GM21390 (cell line): ENCODE measurements around the gene KIAA1328.
"Not testable (repeated sequence)": the region's sequence is repeated elsewhere in the genome, so short reads cannot be mapped to it uniquely, and the experiment has no call there.

ENCODE experiments used
- ATAC-seq: cut with Tn5 transposase; IDR thresholded peaks from one replicate; pipeline ENCODE4 v1.9.1; 2021; ENCODE audit not compliant: unreplicated experiment

KIAA1328 gene

DNA sequence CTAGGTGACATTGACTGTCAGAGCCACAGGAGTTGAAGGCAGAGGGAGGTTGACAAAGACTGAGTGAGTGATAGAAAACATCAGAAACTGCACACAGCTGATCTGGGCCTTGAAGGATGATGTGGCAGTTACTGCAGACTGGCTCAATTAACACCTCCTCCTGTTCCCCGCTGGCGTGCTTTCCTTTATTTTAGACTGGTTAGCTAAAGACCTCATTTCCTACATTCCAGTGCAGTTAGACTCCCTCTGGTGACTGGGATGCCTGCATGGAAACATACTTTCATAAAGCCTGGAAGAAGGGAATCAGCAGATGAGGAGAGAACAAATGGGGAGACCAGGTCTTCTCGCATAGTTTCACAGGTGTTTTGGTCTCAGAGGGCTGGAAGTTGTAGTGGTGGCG is 7.2 kb upstream of the KIAA1328 start:
- ATAC-seq, result no peak

GRCh38 chr18:36825526-36825925 is 3.4 kb upstream of the KIAA1328 start:
- no peak for ATAC-seq

DNA sequence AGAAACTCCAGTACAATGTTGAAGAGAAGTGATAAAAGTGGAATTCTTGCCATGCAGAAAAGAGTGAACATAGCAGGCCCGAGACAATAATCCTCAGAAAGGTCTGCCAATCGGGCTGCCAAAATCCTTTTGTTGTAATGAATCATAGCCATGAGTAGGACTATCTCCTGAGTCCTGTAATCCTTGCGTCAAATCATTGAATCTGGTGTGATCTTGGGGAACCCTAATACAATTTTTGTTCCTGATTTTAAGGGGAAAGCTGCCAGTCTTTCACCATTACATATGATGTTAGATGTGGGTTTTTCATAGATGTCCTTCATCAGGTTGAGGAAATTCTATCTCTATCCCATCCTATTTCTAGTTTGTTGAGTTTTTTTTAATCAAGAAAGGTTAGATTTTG is 2.4 kb upstream of the KIAA1328 start:
- no peak for ATAC-seq

DNA sequence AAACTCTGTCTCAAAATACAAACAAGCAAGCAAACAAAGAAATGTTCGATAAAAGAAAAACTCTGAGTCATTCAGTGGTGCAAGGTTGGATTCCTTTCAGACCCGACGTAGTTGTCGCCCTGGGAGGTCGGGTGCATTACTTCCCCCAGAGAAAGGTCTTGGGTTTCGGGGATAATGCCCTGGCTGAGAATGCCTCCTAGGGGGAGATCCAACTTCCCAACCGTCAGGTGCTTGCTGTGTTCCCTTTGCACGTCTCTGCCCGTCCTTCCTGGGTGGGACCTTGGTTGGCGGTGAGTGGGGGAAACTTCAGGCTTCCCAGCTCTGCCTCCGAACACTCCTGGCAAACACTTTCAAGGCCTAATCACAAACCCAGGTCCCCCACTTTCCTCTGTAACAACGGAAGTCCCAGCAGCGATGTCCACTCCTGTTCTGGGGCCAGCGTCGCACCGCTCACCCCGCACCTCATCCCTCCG is 734 bp upstream of the KIAA1328 start:
- peak; percentile 1 for ATAC-seq

- ATAC-seq, result no peak
Measured at GRCh38 chr18:36829362-36830157, 633 bp downstream of the KIAA1328 start.

DNA sequence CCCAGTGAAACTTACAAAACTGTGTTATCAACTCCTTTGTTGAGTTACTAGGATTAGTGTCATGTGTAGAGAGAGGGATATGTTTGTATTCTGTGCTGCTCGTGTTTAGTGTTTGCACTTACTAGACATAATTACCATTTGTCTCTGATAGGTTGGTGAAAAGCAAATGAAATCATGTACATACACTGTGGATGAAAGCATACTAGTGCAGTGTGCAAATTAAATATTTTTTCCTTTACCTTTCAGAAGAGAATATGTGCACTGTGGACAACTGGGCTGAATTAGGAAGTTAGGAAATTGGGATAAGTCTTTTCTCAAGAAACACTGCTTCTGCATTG is 1.2 kb downstream of the KIAA1328 start:
- no peak for ATAC-seq

DNA sequence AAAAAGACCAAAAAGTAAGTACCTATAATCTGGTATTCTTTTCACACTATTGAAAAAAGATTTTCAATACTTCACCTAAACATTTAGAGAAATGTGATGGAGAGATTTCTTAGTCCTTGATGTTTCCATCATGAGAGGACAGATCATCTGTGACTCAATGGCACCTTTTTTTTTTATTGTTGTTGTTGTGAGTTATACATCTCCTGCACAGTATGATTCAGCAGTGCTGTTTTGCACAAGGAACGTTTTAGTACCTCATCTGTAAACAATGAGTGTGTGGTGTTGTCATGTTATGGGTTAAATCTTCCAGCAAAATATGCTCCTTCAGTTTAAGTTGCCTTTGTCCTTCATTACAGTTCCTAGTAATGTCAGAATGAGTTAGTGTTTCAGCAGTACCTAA is 2.2 kb downstream of the KIAA1328 start:
- ATAC-seq, result no peak

GRCh38 chr18:36833120-36833519 is 4.2 kb downstream of the KIAA1328 start:
- ATAC-seq, result no peak

GRCh38 chr18:36835927-36836326 is 7.0 kb downstream of the KIAA1328 start:
- ATAC-seq, result no peak

DNA sequence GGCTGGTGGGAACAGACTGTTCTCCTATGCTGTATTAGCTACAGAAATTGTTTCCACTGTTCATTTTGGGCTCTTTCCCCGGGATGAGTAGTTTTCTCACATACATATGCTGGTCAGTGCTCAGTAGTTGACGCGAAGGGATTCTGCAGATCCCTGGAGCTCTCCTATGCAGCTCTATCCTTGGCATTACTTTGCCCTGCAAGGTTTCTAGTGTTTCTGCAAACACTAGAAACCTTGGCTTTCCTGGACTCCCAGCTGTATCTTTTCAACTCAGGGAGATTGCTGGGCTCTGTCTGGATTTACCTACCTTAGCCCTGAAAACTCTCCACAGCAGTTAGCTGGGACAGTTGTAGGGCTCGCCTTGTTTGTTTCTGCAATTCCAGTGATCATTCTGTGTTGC is 10.9 kb downstream of the KIAA1328 start:
- ATAC-seq, result no peak

- no peak for ATAC-seq
Measured at GRCh38 chr18:36843199-36843598, 14.3 kb downstream of the KIAA1328 start.

GRCh38 chr18:36843784-36844183 is 14.9 kb downstream of the KIAA1328 start:
- ATAC-seq, result peak; percentile 51

- no peak for ATAC-seq
Measured at GRCh38 chr18:36848609-36849008, 19.7 kb downstream of the KIAA1328 start.

- no peak for ATAC-seq
Measured at GRCh38 chr18:36849288-36850006, 20.5 kb downstream of the KIAA1328 start.

DNA sequence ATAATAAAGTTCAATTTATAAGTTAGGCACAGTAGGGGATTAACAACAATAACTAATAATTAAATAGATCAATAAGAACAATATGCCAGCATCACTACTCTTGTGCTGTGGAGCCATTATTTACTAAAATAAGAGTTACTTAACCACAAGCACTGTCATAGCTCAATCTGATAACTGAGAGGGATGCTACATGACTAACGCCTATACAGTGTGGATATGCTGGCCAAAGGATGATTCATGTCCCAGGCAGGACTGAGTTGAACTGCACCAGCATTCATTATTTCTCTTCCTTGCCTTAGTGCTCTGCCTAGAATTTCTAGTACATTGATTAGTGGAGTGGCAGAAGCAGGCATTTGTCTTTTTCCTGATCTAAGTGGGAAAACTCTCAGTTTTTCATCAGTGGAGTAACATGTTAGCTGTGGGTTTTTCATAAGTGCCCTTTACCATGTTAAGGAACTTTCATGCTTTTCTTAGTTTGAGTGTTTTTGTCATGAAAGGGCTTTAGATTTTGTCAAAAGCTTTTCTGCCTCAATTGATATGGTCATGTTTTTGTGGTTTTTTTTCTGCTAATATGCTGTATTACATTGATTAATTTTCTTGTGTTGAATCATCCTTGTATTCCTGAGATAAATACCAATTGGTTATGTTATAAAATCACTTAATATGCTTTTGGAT is 21.7 kb downstream of the KIAA1328 start:
- ATAC-seq, result no peak

DNA sequence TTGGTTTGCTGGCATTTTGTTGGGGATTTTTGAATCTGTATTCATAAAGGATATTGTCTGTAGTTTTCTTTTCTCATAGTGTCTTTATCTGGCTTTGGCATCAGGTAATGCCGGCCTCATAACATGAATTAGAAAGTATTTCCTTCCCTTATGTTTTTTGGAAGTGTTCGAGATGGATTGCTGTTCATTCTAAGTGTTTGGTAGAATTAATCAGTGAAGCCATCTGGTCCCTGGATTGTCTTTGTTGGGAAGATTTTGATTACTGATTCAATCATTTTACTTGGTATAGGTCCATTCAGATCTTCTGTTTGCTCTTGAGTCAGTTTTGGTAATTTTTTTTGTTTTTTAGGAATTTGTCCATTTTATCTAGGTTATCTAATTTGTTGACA is 22.3 kb downstream of the KIAA1328 start:
- no peak for ATAC-seq

- no peak for ATAC-seq
Measured at GRCh38 chr18:36856815-36857214, 27.9 kb downstream of the KIAA1328 start.

DNA sequence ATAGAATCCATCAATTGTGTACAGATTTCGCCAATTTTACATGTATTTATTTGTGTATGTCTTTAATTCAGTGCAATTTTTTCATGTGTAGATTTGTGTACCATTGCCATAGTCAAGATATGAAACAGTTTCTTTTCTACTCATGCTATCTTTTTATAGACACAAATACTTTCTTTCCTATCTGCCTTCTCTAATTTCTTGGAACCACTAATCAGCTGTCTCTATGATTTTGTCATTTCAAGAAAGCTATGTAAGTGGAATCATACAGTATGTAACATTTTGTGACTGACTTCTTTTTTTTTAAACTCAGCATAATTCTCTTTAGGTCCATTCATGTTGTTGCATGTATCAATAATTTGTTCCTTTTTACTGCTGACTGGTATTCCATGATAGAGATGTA is 33.3 kb downstream of the KIAA1328 start:
- no peak for ATAC-seq

DNA sequence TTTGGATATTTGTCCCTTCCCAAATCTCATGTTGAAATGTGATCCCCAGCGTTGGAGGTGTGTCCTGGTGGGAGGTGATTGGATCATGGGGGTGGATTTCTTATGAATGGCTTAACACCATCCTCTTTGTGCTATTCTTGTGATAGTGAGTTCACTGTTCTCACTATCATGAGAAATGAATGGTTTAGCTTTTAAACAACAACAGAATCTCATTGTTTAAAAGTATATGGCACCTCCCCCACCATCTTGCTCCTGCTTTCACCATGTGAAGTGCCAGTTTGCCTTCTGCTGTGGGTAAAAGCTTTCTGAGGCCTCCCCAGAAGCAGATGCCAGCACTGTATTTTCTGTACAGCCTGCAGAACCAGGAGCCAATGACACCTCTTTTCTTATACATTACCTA is 38.1 kb downstream of the KIAA1328 start:
- no peak for ATAC-seq

DNA sequence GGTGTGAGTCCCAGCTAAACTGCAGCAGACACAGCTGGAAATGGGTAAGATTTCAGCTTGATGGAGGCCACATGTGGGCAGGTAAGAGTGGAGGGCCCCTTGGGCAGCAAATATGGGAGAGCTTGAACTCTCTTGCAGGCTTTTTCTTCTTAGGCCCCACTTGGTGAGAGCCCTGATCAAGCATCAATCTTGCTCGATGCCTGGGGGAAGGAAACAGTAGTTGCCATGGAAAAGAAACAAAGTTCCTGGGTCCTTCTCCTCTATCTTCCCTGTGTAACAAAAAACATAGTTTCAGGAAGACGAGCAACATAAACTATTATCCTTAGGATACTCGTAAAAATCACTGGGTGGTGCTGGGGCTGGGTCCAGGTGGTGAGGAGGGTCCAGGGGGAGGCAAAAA is 42.9 kb downstream of the KIAA1328 start:
- no peak for ATAC-seq

DNA sequence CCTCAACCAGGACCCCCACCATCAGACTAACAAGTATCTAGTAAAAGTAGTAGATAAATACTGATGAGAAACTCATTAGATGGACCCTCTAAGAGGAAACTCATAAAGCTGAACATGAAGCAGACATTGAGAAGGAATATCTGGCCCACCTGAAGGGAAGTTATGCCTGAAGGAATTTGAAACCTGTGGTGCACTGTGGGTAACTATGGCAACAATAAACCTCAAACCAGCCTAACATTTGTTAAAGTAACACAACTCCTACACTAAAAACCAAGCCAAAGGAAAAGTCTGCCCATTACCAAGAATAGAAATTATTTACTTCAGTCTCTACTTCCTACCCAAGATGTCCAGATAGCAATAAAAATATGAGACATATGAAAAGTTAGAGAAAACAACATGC is 43.4 kb downstream of the KIAA1328 start:
- ATAC-seq, result no peak

DNA sequence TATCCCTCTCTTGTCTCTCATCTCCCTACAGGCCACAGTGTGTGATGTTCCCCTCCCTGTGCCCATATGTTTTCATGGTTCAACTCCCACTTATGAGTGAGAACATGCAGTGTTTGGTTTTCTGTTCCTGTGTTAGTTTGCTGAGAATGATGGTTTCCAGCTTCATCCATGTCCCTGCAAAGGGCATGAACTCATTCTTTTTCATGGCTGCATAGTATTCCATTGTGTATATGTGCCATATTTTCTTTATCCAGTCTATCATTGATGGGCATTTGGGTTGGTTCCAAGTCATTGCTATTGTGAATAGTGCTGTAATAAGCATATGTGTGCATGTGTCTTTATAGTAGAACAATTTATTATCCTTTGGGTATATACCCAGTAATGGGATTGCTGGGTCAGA is 44.9 kb downstream of the KIAA1328 start:
- not testable (repeated sequence) for ATAC-seq
